HG03521 (cell line): ENCODE data around the gene MAP7D1.
"Not testable (repeated sequence)": the region's sequence is repeated elsewhere in the genome, so short reads cannot be mapped to it uniquely, and the experiment has no call there.

Source experiments
- ATAC-seq: cut with Tn5 transposase; IDR thresholded peaks from one replicate; pipeline ENCODE4 v1.9.1; 2021; ENCODE audit warnings: mild to moderate bottlenecking, moderate library complexity; ENCODE audit not compliant: unreplicated experiment

MAP7D1 gene

GRCh38 chr1:36151134-36151844 lies 4.7 kb upstream of the MAP7D1 start:
- ATAC-seq, result no peak

- no peak for ATAC-seq
Observed at GRCh38 chr1:36151845-36152203, 4.1 kb upstream of the MAP7D1 start.

- ATAC-seq, result no peak
Observed at GRCh38 chr1:36153476-36153875, 2.5 kb upstream of the MAP7D1 start.

GRCh38 chr1:36154335-36154734 lies 1.6 kb upstream of the MAP7D1 start:
- ATAC-seq, result no peak

- no peak for ATAC-seq
Observed at GRCh38 chr1:36154765-36155407, 1.1 kb upstream of the MAP7D1 start.

- no peak for ATAC-seq
Observed at GRCh38 chr1:36156329-36157114, 562 bp downstream of the MAP7D1 start.

GRCh38 chr1:36157115-36157903 lies 1.3 kb downstream of the MAP7D1 start:
- ATAC-seq, result no peak

- ATAC-seq, result no peak
Observed at GRCh38 chr1:36157973-36158826, 2.2 kb downstream of the MAP7D1 start.

- not testable (repeated sequence) for ATAC-seq
Observed at GRCh38 chr1:36158827-36159252, 2.9 kb downstream of the MAP7D1 start.

GRCh38 chr1:36159614-36160387 lies 3.8 kb downstream of the MAP7D1 start:
- no peak for ATAC-seq

- ATAC-seq, result no peak
Observed at GRCh38 chr1:36160388-36160948, 4.5 kb downstream of the MAP7D1 start.

GRCh38 chr1:36160949-36161485 lies 5.1 kb downstream of the MAP7D1 start:
- no peak for ATAC-seq

GRCh38 chr1:36161641-36162531 lies 5.9 kb downstream of the MAP7D1 start:
- ATAC-seq, result no peak

- no peak for ATAC-seq
Observed at GRCh38 chr1:36162680-36163239, 6.8 kb downstream of the MAP7D1 start.

GRCh38 chr1:36163426-36163825 lies 7.5 kb downstream of the MAP7D1 start:
- no peak for ATAC-seq

GRCh38 chr1:36164361-36164760 lies 8.4 kb downstream of the MAP7D1 start:
- no peak for ATAC-seq

GRCh38 chr1:36165145-36165544 lies 9.2 kb downstream of the MAP7D1 start:
- no peak for ATAC-seq
